ENCODE measurements around the gene CELF2. TPM values are rescaled to one million over a fixed set of nuclear protein-coding genes. Genes with fewer than 3 reads are reported as not detected.

CELF2 gene
- total and polyA plus RNA-seq, 2 of the 4 experiments (the other 2 are of a cell fraction) = 3.5 to 6.6 TPM

DNA sequence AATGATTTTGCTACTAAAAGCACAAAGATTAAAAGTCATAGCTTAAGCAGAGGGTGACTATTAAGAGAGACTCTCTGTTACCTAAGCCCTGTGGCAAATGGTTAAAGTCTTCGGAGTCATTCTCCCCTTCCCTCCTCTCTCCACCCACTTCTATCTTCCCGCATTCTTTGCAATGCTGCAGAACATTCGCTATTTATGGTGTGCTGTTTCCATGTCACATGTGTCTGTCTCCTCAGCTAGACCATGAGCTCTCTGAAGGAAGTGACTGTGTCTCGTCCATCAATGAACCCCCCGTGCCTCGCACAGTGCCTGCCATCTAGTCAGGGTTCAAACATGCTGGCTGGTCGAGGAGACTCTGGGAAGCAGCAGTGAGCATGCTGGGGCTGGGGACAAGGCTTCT, 321.3 kb downstream of the CELF2 start:
- Histone ChIP-seq H2BK15ac (ENCODE audit: low read depth, low read length) (no peak overlapping the region), H3K4ac (ENCODE audit: low read depth, low read length) (no peak overlapping the region), H2BK20ac (ENCODE audit: low read depth, low read length) (no peak overlapping the region), H3K18ac (ENCODE audit: low read depth, low read length) (no peak overlapping the region), H3K56ac (ENCODE audit: extremely low read depth, insufficient read depth, low read length) (no peak overlapping the region), H3K27me3 (ENCODE audit: control insufficient read depth, insufficient read depth, low read length) (no peaks in the 10 kb centered on the region; the same call in none of the 2 replicates), H2AK9ac (replicated peaks; ENCODE audit: low read depth, low read length, poor library complexity) (no peak overlapping the region), H3K9me1 (ENCODE audit: insufficient read depth, low read length) (no peaks in the 10 kb centered on the region), H2AFZ (replicated peaks; ENCODE audit: low read length, poor library complexity) (no peak overlapping the region), H3K36me3 (ENCODE audit: control insufficient read depth, insufficient read depth, low read length) (no peaks in the 10 kb centered on the region), H4K8ac (ENCODE audit: low read depth in 2 of 2, low read length in 2 of 2) (no peak overlapping the region), H3K14ac (replicated peaks; ENCODE audit: low read depth, low read length) (no peak overlapping the region), H3K4me2 (ENCODE audit: low read depth, low read length) (no peak overlapping the region), H3K4me1 (ENCODE audit: control insufficient read depth, insufficient read depth, low read length) (no peaks in the 10 kb centered on the region; the same call in 1 of the 2 replicates), H2AK5ac (ENCODE audit: low read depth, low read length) (no peak overlapping the region), H3K79me1 (ENCODE audit: low read depth in 1 of 2, low read length in 2 of 2) (no peaks in the 10 kb centered on the region), H2BK120ac (ENCODE audit: low read depth, low read length) (no peak overlapping the region), H4K20me1 (ENCODE audit: insufficient read depth, low read length) (no peaks in the 10 kb centered on the region), H4K91ac (ENCODE audit: insufficient read depth, low read depth, low read length) (no peak overlapping the region), H2BK5ac (ENCODE audit: low read depth, low read length, poor library complexity, severe bottlenecking) (no peak overlapping the region), H3K4me3 (ENCODE audit: insufficient read depth, low read depth, low read length) (no peak overlapping the region), H3K23ac (ENCODE audit: low read depth, low read length) (no peak overlapping the region), H4K5ac (ENCODE audit: low read depth, low read length) (no peak overlapping the region), H3K27ac (ENCODE audit: insufficient read depth, low read length) (no peak overlapping the region), H3K9ac (ENCODE audit: low read depth, low read length) (no peak overlapping the region), H3K9me3 (ENCODE audit: control insufficient read depth, insufficient read depth, low read length) (0 out of 2 replicates have a peak, but pooled peaks cover 2% of the 10 kb centered on the region)
- intact Hi-C loops (cut with micrococcal nuclease) = no loop called here
- CTCF ChIA-PET = interaction anchor here (0.6 kb wide), 1 partner anchor 472 kb away, joined by 6 read pairs; no protein-coding TSS in a partner anchor
- 63% methylated on average over 4 of the region's 7 CpGs; no CpG with 5 or more reads in 1 of the 2 experiments for whole genome bisulfite sequencing, 2 experiments (ENCODE audit: extremely low coverage in 2 of 2, insufficient read length in 1 of 2)
- no peak for DNase-seq
- in situ Hi-C loops (cut with MboI; ENCODE audit: low sequenced_read_pairs) = no loop called here
- ATAC-seq (ENCODE audit: low read depth) = no peak
- POLR2A ChIA-PET (ENCODE audit: unreplicated experiment) = no interaction called here
- BruUV-seq (replicated peaks) = no TSS peak
- dilution Hi-C loops (cut with HindIII; ENCODE audit: low sequenced_read_pairs, unreplicated experiment) = no loop called here
- TF ChIP-seq RFX5 (IDR thresholded peaks at IDR 0.05; ENCODE audit: low read depth, low read length) (no peak), RCOR1 (IDR thresholded peaks at IDR 0.05; ENCODE audit: insufficient replicate concordance, low read length) (no peak), MXI1 (IDR thresholded peaks at IDR 0.05; ENCODE audit: borderline replicate concordance, low read depth, low read length) (no peak), CHD1 (IDR thresholded peaks at IDR 0.05; ENCODE audit: low read depth, low read length) (no peak), POLR2A (IDR thresholded peaks at IDR 0.05; ENCODE audit: low read depth, low read length) (no peak), BHLHE40 (IDR thresholded peaks at IDR 0.05; ENCODE audit: low read depth, low read length) (no peak), FOS (IDR thresholded peaks at IDR 0.05; ENCODE audit: low read depth, low read length) (no peak), SMC3 (IDR thresholded peaks at IDR 0.05; ENCODE audit: low read depth, low read length) (no peak)
- TF ChIP-seq, protein P1, sequence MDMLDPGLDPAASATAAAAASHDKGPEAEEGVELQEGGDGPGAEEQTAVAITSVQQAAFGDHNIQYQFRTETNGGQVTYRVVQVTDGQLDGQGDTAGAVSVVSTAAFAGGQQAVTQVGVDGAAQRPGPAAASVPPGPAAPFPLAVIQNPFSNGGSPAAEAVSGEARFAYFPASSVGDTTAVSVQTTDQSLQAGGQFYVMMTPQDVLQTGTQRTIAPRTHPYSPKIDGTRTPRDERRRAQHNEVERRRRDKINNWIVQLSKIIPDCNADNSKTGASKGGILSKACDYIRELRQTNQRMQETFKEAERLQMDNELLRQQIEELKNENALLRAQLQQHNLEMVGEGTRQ (IDR thresholded peaks at IDR 0.05; ENCODE audit: low read depth, low read length) = no peak
